SH-SY5Y (cell line): ENCODE measurements around the gene COL8A2.

Source experiments
- GATA2 ChIP-seq: IDR thresholded peaks from 2 replicates; pipeline ENCODE4 v1.6.1; 2011; ENCODE audit warnings: mild to moderate bottlenecking, low read depth, low read length
- GATA3 ChIP-seq: IDR thresholded peaks from 2 replicates; pipeline ENCODE4 v1.6.1; 2011; ENCODE audit warnings: low read depth, mild to moderate bottlenecking, low read length, moderate library complexity

DNA sequence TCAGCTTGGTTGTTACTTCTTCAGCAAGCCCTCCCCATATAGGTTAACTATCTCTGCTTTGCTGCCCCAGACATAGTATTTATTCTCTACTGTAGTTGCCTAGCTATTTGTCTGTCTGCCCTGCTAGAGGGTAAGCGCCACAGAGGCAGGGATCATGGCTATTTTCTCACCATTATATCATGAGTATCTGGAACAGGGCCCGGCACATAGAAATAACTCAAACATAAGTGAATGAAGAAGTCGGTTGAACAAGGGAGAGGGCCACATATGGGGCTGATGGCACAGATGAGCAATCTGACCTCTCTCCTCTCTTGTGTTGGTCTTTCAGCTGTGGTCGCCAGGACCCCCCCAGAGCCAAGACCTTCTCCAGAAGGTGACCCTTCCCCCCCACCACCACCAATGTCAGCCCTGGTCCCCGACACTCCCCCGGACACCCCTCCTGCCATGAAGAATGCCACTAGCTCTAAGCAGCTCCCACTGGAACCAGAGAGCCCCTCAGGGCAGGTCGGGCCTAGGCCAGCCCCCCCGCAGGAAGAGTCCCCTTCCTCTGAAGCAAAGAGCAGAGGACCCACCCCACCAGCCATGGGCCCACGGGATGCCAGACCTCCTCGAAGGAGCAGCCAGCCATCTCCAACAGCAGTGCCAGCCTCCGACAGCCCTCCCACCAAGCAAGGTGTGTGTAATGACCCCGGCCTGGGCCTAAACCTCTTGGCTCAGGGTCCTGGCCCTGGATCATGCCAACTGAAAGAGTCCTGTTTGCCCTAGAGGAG lies 45.8 kb upstream of the COL8A2 start:
- no peak for TF ChIP-seq GATA3
- no peak for TF ChIP-seq GATA2
